ENCODE data around the gene MRPL16.

DNA sequence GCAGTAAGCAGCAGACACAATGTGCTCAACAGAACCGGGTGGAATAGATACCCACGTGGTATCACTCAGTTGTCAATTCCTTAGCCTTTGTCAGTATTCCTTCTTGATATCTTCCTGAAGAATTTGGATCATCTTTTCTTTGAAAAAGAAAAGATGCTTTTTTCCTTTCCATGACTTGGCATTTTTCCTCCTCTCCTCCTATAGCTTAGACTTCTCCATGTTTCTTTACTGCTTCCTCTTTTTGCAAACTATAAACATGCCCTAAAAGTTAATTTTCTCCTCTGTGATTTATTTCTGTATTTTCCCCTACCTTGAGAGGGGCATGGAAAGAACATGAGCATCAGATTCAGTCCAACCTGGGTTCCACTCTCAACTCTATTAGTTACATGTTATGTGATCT lies 23.0 kb upstream of the MRPL16 start:
- TF ChIP-seq NFATC4 (CRISPR knock-in tag; IDR thresholded peaks at IDR 0.05) = no peak
- TF ChIP-seq IRF2 (CRISPR knock-in tag; IDR thresholded peaks at IDR 0.05; ENCODE audit: borderline replicate concordance, low read depth) = no peak
- TF ChIP-seq CBFB (CRISPR knock-in tag; IDR thresholded peaks at IDR 0.05; ENCODE audit: low read depth) = no peak
- TF ChIP-seq, protein P1, sequence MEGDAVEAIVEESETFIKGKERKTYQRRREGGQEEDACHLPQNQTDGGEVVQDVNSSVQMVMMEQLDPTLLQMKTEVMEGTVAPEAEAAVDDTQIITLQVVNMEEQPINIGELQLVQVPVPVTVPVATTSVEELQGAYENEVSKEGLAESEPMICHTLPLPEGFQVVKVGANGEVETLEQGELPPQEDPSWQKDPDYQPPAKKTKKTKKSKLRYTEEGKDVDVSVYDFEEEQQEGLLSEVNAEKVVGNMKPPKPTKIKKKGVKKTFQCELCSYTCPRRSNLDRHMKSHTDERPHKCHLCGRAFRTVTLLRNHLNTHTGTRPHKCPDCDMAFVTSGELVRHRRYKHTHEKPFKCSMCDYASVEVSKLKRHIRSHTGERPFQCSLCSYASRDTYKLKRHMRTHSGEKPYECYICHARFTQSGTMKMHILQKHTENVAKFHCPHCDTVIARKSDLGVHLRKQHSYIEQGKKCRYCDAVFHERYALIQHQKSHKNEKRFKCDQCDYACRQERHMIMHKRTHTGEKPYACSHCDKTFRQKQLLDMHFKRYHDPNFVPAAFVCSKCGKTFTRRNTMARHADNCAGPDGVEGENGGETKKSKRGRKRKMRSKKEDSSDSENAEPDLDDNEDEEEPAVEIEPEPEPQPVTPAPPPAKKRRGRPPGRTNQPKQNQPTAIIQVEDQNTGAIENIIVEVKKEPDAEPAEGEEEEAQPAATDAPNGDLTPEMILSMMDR (IDR thresholded peaks at IDR 0.05) = no peak
- TF ChIP-seq, protein P2, sequence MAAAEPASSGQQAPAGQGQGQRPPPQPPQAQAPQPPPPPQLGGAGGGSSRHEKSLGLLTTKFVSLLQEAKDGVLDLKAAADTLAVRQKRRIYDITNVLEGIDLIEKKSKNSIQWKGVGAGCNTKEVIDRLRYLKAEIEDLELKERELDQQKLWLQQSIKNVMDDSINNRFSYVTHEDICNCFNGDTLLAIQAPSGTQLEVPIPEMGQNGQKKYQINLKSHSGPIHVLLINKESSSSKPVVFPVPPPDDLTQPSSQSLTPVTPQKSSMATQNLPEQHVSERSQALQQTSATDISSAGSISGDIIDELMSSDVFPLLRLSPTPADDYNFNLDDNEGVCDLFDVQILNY (CRISPR knock-in tag; IDR thresholded peaks at IDR 0.05) = no peak
- TF ChIP-seq, protein P3, sequence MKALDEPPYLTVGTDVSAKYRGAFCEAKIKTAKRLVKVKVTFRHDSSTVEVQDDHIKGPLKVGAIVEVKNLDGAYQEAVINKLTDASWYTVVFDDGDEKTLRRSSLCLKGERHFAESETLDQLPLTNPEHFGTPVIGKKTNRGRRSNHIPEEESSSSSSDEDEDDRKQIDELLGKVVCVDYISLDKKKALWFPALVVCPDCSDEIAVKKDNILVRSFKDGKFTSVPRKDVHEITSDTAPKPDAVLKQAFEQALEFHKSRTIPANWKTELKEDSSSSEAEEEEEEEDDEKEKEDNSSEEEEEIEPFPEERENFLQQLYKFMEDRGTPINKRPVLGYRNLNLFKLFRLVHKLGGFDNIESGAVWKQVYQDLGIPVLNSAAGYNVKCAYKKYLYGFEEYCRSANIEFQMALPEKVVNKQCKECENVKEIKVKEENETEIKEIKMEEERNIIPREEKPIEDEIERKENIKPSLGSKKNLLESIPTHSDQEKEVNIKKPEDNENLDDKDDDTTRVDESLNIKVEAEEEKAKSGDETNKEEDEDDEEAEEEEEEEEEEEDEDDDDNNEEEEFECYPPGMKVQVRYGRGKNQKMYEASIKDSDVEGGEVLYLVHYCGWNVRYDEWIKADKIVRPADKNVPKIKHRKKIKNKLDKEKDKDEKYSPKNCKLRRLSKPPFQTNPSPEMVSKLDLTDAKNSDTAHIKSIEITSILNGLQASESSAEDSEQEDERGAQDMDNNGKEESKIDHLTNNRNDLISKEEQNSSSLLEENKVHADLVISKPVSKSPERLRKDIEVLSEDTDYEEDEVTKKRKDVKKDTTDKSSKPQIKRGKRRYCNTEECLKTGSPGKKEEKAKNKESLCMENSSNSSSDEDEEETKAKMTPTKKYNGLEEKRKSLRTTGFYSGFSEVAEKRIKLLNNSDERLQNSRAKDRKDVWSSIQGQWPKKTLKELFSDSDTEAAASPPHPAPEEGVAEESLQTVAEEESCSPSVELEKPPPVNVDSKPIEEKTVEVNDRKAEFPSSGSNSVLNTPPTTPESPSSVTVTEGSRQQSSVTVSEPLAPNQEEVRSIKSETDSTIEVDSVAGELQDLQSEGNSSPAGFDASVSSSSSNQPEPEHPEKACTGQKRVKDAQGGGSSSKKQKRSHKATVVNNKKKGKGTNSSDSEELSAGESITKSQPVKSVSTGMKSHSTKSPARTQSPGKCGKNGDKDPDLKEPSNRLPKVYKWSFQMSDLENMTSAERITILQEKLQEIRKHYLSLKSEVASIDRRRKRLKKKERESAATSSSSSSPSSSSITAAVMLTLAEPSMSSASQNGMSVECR (CRISPR knock-in tag; IDR thresholded peaks at IDR 0.05; ENCODE audit: borderline replicate concordance) = no peak
- TF ChIP-seq NFYB (CRISPR knock-in tag; conservative IDR thresholded peaks at IDR 0.05; ENCODE audit: low read depth) = no peak
- TF ChIP-seq, protein P4, sequence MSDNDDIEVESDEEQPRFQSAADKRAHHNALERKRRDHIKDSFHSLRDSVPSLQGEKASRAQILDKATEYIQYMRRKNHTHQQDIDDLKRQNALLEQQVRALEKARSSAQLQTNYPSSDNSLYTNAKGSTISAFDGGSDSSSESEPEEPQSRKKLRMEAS (CRISPR knock-in tag; IDR thresholded peaks at IDR 0.05) = no peak
- TF ChIP-seq FOXP1 (CRISPR knock-in tag; IDR thresholded peaks at IDR 0.05; ENCODE audit: borderline replicate concordance) = no peak
